ENCODE data around the gene C1QTNF1. TPM values are rescaled to one million over a fixed set of nuclear protein-coding genes. Genes with fewer than 3 reads are reported as not detected.

Gene C1QTNF1
- total and polyA plus RNA-seq, 2 donors (not counting 1 experiment from before 2014, with no cell fraction given) = not detected

- intact Hi-C loops (cut with micrococcal nuclease) = no loop called here
- ATAC-seq (ENCODE audit: low read depth) = no peak
- WGBS (ENCODE audit: insufficient coverage) = 100% methylated on average over 2 of the region's 4 CpGs
- no peak overlapping the region for H3K27ac Mint-ChIP-seq
- Histone ChIP-seq H3K4me2 (replicated peaks; ENCODE audit: low read depth, low read length, poor library complexity, severe bottlenecking) (no peak overlapping the region), H3K27ac (ENCODE audit: low read length in 2 of 2) (no peak overlapping the region), H3K4me1 (ENCODE audit: control insufficient read depth in 2 of 2, insufficient read depth in 2 of 2, low read length in 2 of 2) (peaks cover 0 to under 1% of the 10 kb centered on the region in 2 donors), H3K79me2 (ENCODE audit: control insufficient read depth, insufficient read depth, low read length) (no peaks in the 10 kb centered on the region), H4K20me1 (ENCODE audit: control insufficient read depth, insufficient read depth, low read length, poor library complexity, severe bottlenecking) (peaks cover 6% of the 10 kb centered on the region), H3K36me3 (replicated peaks in 1 of 2; ENCODE audit: control extremely low read depth in 1 of 2, control insufficient read depth in 1 of 2, extremely low read depth in 1 of 2, insufficient read depth in 2 of 2, low read length in 1 of 2) (peaks cover 0 to under 1% of the 10 kb centered on the region in 2 experiments), H2AFZ (ENCODE audit: insufficient read depth, low read depth, low read length, poor library complexity, severe bottlenecking) (no peak overlapping the region), H3K27me3 (replicated peaks in 1 of 4; ENCODE audit: control extremely low read depth in 1 of 4, control insufficient read depth in 3 of 4, insufficient read depth in 4 of 4, low read length in 3 of 4) (peaks cover 0 to 27% (median 5%) of the 10 kb centered on the region in 4 experiments), H3K9me3 (ENCODE audit: control extremely low read depth in 1 of 3, control insufficient read depth in 2 of 3, insufficient read depth in 1 of 3, low read length in 2 of 3) (no peaks in the 10 kb centered on the region), H3K9ac (ENCODE audit: low read length) (no peak overlapping the region), H3K4me3 (ENCODE audit: control extremely low read depth in 1 of 5, extremely low read depth in 1 of 5, insufficient read depth in 1 of 5, low read depth in 2 of 5, low read length in 4 of 5) (no peak overlapping the region)
- POLR2A ChIA-PET = no interaction called here
- no peak for DNase-seq
- no peaks in the 10 kb centered on the region for H3K4me1 Mint-ChIP-seq
- TF ChIP-seq CTCF (IDR thresholded peaks at IDR 0.05) = no peak
- TF ChIP-seq EZH2 (IDR thresholded peaks at IDR 0.05; ENCODE audit: borderline replicate concordance, insufficient read depth, low read depth, low read length, poor library complexity, severe bottlenecking) = no peak
- no peaks in the 10 kb centered on the region for H3K9me3 Mint-ChIP-seq (ENCODE audit: insufficient read depth)
- H3K4me3 Mint-ChIP-seq = no peak overlapping the region
- CTCF ChIA-PET = interaction anchor here (1.8 to 2.1 kb wide), 2 partner anchors 300 to 301 kb away, joined by 6 to 7 read pairs; no protein-coding TSS in a partner anchor
- peaks cover 14% of the 10 kb centered on the region for H3K27me3 Mint-ChIP-seq
These were observed 68.6 kb downstream of the C1QTNF1 start for GRCh38 chr17:79092567-79092966.

GRCh38 chr17:79093270-79093669 lies 69.3 kb downstream of the C1QTNF1 start:
- ATAC-seq (ENCODE audit: low read depth) (no peak), DNase-seq (no peak)
- no peak overlapping the region for H3K27ac Mint-ChIP-seq
- no peaks in the 10 kb centered on the region for H3K79me2 ChIP-seq (ENCODE audit: control insufficient read depth, insufficient read depth, low read length)
- peaks cover 0 to 3% (median 0%) of the 10 kb centered on the region in 3 donors for H3K9me3 ChIP-seq (ENCODE audit: control extremely low read depth in 1 of 3, control insufficient read depth in 2 of 3, insufficient read depth in 1 of 3, low read length in 2 of 3)
- H3K4me1 ChIP-seq (ENCODE audit: control insufficient read depth in 2 of 2, insufficient read depth in 2 of 2, low read length in 2 of 2) = peaks cover 0 to 5% of the 10 kb centered on the region in 2 donors
- no peak overlapping the region for H3K4me2 ChIP-seq (replicated peaks; ENCODE audit: low read depth, low read length, poor library complexity, severe bottlenecking)
- no peak overlapping the region for H3K9ac ChIP-seq (ENCODE audit: low read length)
- no peaks in the 10 kb centered on the region for H3K9me3 Mint-ChIP-seq (ENCODE audit: insufficient read depth)
- WGBS (ENCODE audit: insufficient coverage) = 68% methylated on average over 3 of the region's 8 CpGs
- peaks cover 21% of the 10 kb centered on the region for H3K27me3 Mint-ChIP-seq
- ChIA-PET CTCF (interaction anchor here (1.8 to 2.1 kb wide), 2 partner anchors 299 to 300 kb away, joined by 6 to 7 read pairs; no protein-coding TSS in a partner anchor), POLR2A (no interaction called here)
- H4K20me1 ChIP-seq (ENCODE audit: control insufficient read depth, insufficient read depth, low read length, poor library complexity, severe bottlenecking) = no peaks in the 10 kb centered on the region
- peaks cover 0 to 32% (median 9%) of the 10 kb centered on the region in 4 experiments for H3K27me3 ChIP-seq (replicated peaks in 1 of 4; ENCODE audit: control extremely low read depth in 1 of 4, control insufficient read depth in 3 of 4, insufficient read depth in 4 of 4, low read length in 3 of 4)
- H3K27ac ChIP-seq (ENCODE audit: low read length in 2 of 2) = no peak overlapping the region
- TF ChIP-seq CTCF (IDR thresholded peaks at IDR 0.05) (no peak), EZH2 (IDR thresholded peaks at IDR 0.05; ENCODE audit: borderline replicate concordance, insufficient read depth, low read depth, low read length, poor library complexity, severe bottlenecking) (no peak)
- intact Hi-C loops (cut with micrococcal nuclease) = no loop called here
- H3K4me1 Mint-ChIP-seq = peaks cover 4% of the 10 kb centered on the region
- no peak overlapping the region for H3K4me3 ChIP-seq (ENCODE audit: control extremely low read depth in 1 of 5, extremely low read depth in 1 of 5, insufficient read depth in 1 of 5, low read depth in 2 of 5, low read length in 4 of 5)
- no peaks in the 10 kb centered on the region for H3K36me3 ChIP-seq (replicated peaks in 1 of 2; ENCODE audit: control extremely low read depth in 1 of 2, control insufficient read depth in 1 of 2, extremely low read depth in 1 of 2, insufficient read depth in 2 of 2, low read length in 1 of 2)
- H3K4me3 Mint-ChIP-seq = no peak overlapping the region
- no peak overlapping the region for H2AFZ ChIP-seq (ENCODE audit: insufficient read depth, low read depth, low read length, poor library complexity, severe bottlenecking)

Measured in B cell (primary cell).